SK-N-SH (cell line): ENCODE data around the gene ISM1. TPM values are rescaled to one million over a fixed set of nuclear protein-coding genes. Genes with fewer than 3 reads are reported as not detected.

Experiments
- CTCF ChIA-PET: fragments of 300-600, 350-600 bp; formaldehyde crosslinking; extraction: SDS; loops from one replicate; lab custom pipeline; 2021; lab: Yijun Ruan, JAX
- POLR2A ChIA-PET: fragments of 350-600 bp; sonication (Branson Sonifier 250); formaldehyde crosslinking; extraction: SDS; loops from one replicate; lab custom pipeline; 2020; ENCODE audit warnings: antibody characterized with exemption, inconsistent platforms; lab: Yijun Ruan, JAX
- DNase-seq: peaks from one replicate; pipeline ENCODE4 v3.0.0; 2012
- H2AFZ ChIP-seq: fragments of 200-600 bp; sonication (generic); 2 replicates; pipeline ENCODE4 v1.8.1; 2016; ENCODE audit warnings: antibody characterized with exemption, mild to moderate bottlenecking, low read depth
- H3F3A ChIP-seq: fragments of 200-600 bp; sonication (generic); replicated peaks from 2 replicates; pipeline ENCODE3; 2016; ENCODE audit warnings: antibody characterized with exemption, mild to moderate bottlenecking; ENCODE audit not compliant: insufficient read depth
- H3K27ac ChIP-seq, 2 experiments: fragments of 200-500 bp in 1 of 2; fragments of 200-600 bp in 1 of 2; sonication (Bioruptor generic) in 1 of 2; sonication (generic), shearing (Covaris generic) in 1 of 2; 2 replicates each; pipeline versions ENCODE4 v1.5.1 to v1.6.1; 2014 to 2016; ENCODE audit warnings: low read depth in 2 of 2, inconsistent platforms in 1 of 2, low read length in 1 of 2, mild to moderate bottlenecking in 1 of 2, mixed read lengths in 1 of 2
- H3K27me3 ChIP-seq: fragments of 200-600 bp; sonication (generic), shearing (Covaris generic); 2 replicates; pipeline ENCODE4 v1.6.1; 2016; ENCODE audit warnings: mixed run types; ENCODE audit not compliant: insufficient read depth
- H3K36me3 ChIP-seq, 2 experiments: fragments of 200-500 bp in 1 of 2; fragments of 200-600 bp in 1 of 2; sonication (Bioruptor generic) in 1 of 2; sonication (generic) in 1 of 2; replicated peaks in 1 of 2; 2 replicates each; pipeline versions ENCODE3 to v1.5.1; 2014 to 2016; ENCODE audit warnings: low read length in 1 of 2, mild to moderate bottlenecking in 1 of 2; ENCODE audit not compliant: insufficient read depth in 2 of 2, control insufficient read depth in 1 of 2
- H3K4me1 ChIP-seq, 2 experiments: fragments of 200-500 bp in 1 of 2; fragments of 200-600 bp in 1 of 2; sonication (Bioruptor generic) in 1 of 2; sonication (generic), shearing (Covaris generic) in 1 of 2; 2 replicates each; pipeline versions ENCODE4 v1.5.1 to v1.6.1; 2014 to 2016; ENCODE audit warnings: low read depth in 1 of 2, low read length in 1 of 2, mixed run types in 1 of 2; ENCODE audit not compliant: insufficient read depth in 2 of 2, control insufficient read depth in 1 of 2
- H3K4me2 ChIP-seq: fragments of 200-600 bp; sonication (generic), shearing (Covaris generic); 2 replicates; pipeline ENCODE4 v1.6.1; 2017; ENCODE audit warnings: mixed run types
- H3K4me3 ChIP-seq, 2 experiments: fragments of 200-500 bp in 1 of 2; fragments of 200-600 bp in 1 of 2; sonication (Bioruptor generic) in 1 of 2; sonication (generic), shearing (Covaris generic) in 1 of 2; 2 replicates each; pipeline versions ENCODE4 v1.5.1 to v1.8.1; 2014 to 2016; ENCODE audit warnings: low read depth in 2 of 2, inconsistent platforms in 1 of 2, low read length in 1 of 2, mild to moderate bottlenecking in 1 of 2, mixed read lengths in 1 of 2, moderate library complexity in 1 of 2
- H3K79me2 ChIP-seq: fragments of 200-600 bp; sonication (generic); 2 replicates; pipeline ENCODE4 v1.8.1; 2017; ENCODE audit warnings: mild to moderate bottlenecking; ENCODE audit not compliant: insufficient read depth
- H3K9ac ChIP-seq: fragments of 200-600 bp; sonication (generic); 2 replicates; pipeline ENCODE4 v1.6.1; 2017; ENCODE audit warnings: mixed run types
- H3K9me2 ChIP-seq: fragments of 200-600 bp; sonication (generic); 2 replicates; pipeline ENCODE4 v1.6.1; 2017; ENCODE audit warnings: mixed run types
- H3K9me3 ChIP-seq: fragments of 200-600 bp; sonication (generic); 2 replicates; pipeline ENCODE4 v1.6.1; 2017; ENCODE audit warnings: mixed run types, mild to moderate bottlenecking, moderate library complexity
- H4K20me1 ChIP-seq: fragments of 200-600 bp; sonication (generic); 2 replicates; pipeline ENCODE4 v1.6.1; 2017; ENCODE audit warnings: mild to moderate bottlenecking, mixed run types; ENCODE audit not compliant: insufficient read depth
- ELF1 ChIP-seq: IDR thresholded peaks from 2 replicates; pipeline ENCODE4 v1.4.0; 2012
- EP300 ChIP-seq, 2 experiments: IDR thresholded peaks; 2 replicates each; pipeline versions ENCODE4 v1.4.0 to v1.6.1; 2012; ENCODE audit warnings: borderline replicate concordance in 1 of 2, low read depth in 1 of 2, low read length in 1 of 2
- EZH2phosphoT487 ChIP-seq: fragments of 200-600 bp; sonication (generic); IDR thresholded peaks from 2 replicates; pipeline ENCODE4 v1.6.1; 2017; ENCODE audit warnings: low read depth, mixed run types, mild to moderate bottlenecking, antibody characterized with exemption, moderate library complexity, borderline replicate concordance
- FOSL2 ChIP-seq: IDR thresholded peaks from 2 replicates; pipeline ENCODE4 v1.4.0; 2012; ENCODE audit warnings: low read depth, mild to moderate bottlenecking, moderate library complexity, borderline replicate concordance
- GABPA ChIP-seq: IDR thresholded peaks from 2 replicates; pipeline ENCODE4 v1.4.0; 2012; ENCODE audit warnings: low read depth, mild to moderate bottlenecking
- GATA2 ChIP-seq: sonication (generic); formaldehyde crosslinking; IDR thresholded peaks from 2 replicates; pipeline ENCODE4 v1.5.0; 2020; ENCODE audit warnings: mild to moderate bottlenecking, missing genetic modification reagents
- MXI1 ChIP-seq: IDR thresholded peaks from 2 replicates; pipeline ENCODE4 v1.6.1; 2012; ENCODE audit warnings: mild to moderate bottlenecking, low read depth, low read length, improper control_type of control experiment
- NFIC ChIP-seq: IDR thresholded peaks from 2 replicates; pipeline ENCODE4 v1.4.0; 2012; ENCODE audit warnings: borderline replicate concordance
- POLR2AphosphoS5 ChIP-seq: IDR thresholded peaks from 2 replicates; pipeline ENCODE4 v1.6.1; 2012; ENCODE audit warnings: low read depth, low read length
- RAD21 ChIP-seq: IDR thresholded peaks from 2 replicates; pipeline ENCODE4 v1.6.1; 2012; ENCODE audit warnings: mild to moderate bottlenecking, low read length
- RCOR1 ChIP-seq: fragments of 150-350 bp; IDR thresholded peaks from 2 replicates; pipeline ENCODE4 v1.6.1; 2017; ENCODE audit warnings: antibody characterized with exemption, low read length
- RFX5 ChIP-seq: IDR thresholded peaks from 2 replicates; pipeline ENCODE4 v1.6.1; 2012; ENCODE audit warnings: mild to moderate bottlenecking, improper control_type of control experiment, low read length
- RXRA ChIP-seq: IDR thresholded peaks from 2 replicates; pipeline ENCODE4 v1.4.0; 2012; ENCODE audit warnings: low read depth, mild to moderate bottlenecking, borderline replicate concordance
- TAF1 ChIP-seq: IDR thresholded peaks from 2 replicates; pipeline ENCODE4 v1.6.1; 2012; ENCODE audit warnings: low read depth, mild to moderate bottlenecking, low read length, moderate library complexity, borderline replicate concordance
- YY1 ChIP-seq: IDR thresholded peaks from 2 replicates; pipeline ENCODE4 v1.4.0; 2012; ENCODE audit warnings: low read depth, mild to moderate bottlenecking
- WGBS: methylation state at CpG from one replicate; pipeline ENCODE4 v1.1.6; 2017; ENCODE audit warnings: low lambda C conversion rate; 5-methylcytosine and 5-hydroxymethylcytosine counted together
- polyA plus RNA-seq, 3 experiments: library from polyadenylated mRNA; depleted of rRNA; stranded (reverse); fragments of >200 nt; gene quantifications; 2 replicates each; pipeline ENCODE4 v1.2.3, GENCODE V29; 2012
- TF ChIP-seq, protein P1 (sequence below): fragments of 150-350 bp; IDR thresholded peaks from 2 replicates; pipeline ENCODE4 v1.6.1; 2017; ENCODE audit warnings: antibody characterized with exemption, low read length, low read depth, borderline replicate concordance
- TF ChIP-seq, protein P2 (sequence below): fragments of 150-350 bp; IDR thresholded peaks from 2 replicates; pipeline ENCODE4 v1.6.1; 2016; ENCODE audit warnings: mild to moderate bottlenecking, low read depth, low read length
- TF ChIP-seq, protein P3 (sequence below): fragments of 200-600 bp; sonication (generic); IDR thresholded peaks from 2 replicates; pipeline ENCODE4 v1.6.1; 2017; ENCODE audit warnings: antibody characterized with exemption, mild to moderate bottlenecking, moderate library complexity
- TF ChIP-seq, protein P4 (sequence below): IDR thresholded peaks from 2 replicates; pipeline ENCODE4; 2012
- TF ChIP-seq, protein P5 (sequence below): IDR thresholded peaks from 2 replicates; pipeline ENCODE4 v1.4.0; 2012; ENCODE audit warnings: low read depth, borderline replicate concordance
- TF ChIP-seq, protein P6 (sequence below): IDR thresholded peaks from 2 replicates; pipeline ENCODE4 v1.4.0; 2012; ENCODE audit warnings: low read depth

Gene ISM1
- polyA plus RNA-seq, 1 of the 3 experiments (the other 2 are of a cell fraction), result not detected

- TF ChIP-seq, protein P1, sequence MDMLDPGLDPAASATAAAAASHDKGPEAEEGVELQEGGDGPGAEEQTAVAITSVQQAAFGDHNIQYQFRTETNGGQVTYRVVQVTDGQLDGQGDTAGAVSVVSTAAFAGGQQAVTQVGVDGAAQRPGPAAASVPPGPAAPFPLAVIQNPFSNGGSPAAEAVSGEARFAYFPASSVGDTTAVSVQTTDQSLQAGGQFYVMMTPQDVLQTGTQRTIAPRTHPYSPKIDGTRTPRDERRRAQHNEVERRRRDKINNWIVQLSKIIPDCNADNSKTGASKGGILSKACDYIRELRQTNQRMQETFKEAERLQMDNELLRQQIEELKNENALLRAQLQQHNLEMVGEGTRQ, result no peak
Observed at GRCh38 chr20:13173201-13173600, 47.9 kb upstream of the ISM1 start (continued).

DNA sequence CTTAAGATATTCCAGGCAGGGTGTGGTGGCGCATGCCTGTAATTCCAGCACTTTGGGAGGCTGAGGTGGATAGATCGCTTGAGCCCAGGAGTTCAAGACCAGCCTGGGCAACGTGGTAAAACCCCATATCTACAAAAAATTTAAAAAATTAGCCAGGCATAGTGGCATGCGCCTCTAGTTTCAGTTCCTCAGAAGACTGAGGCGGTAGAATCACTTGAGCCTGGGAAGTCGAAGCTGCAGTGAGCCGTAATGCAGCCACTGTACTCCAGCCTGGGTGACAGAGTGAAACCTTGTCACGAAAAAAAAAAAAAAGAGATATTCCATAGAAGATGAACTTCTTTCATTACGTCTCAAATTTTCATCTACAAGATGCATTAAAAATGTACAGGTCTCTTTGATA lies 46.7 kb upstream of the ISM1 start:
- Histone ChIP-seq H3K27ac (no peak overlapping the region), H3K9me2 (no peaks in the 10 kb centered on the region), H3K9ac (no peak overlapping the region), H3K4me1 (no peaks in the 10 kb centered on the region), H4K20me1 (no peaks in the 10 kb centered on the region), H3K79me2 (no peaks in the 10 kb centered on the region), H2AFZ (no peak overlapping the region), H3K4me2 (no peak overlapping the region), H3K27me3 (no peaks in the 10 kb centered on the region), H3F3A (no peaks in the 10 kb centered on the region), H3K36me3 (no peaks in the 10 kb centered on the region), H3K9me3 (no peaks in the 10 kb centered on the region), H3K4me3 (no peak overlapping the region)
- DNase-seq, result no peak
- ChIA-PET POLR2A (no interaction called here), CTCF (no interaction called here)
- WGBS, result 38% methylated on average over 9 of the region's 9 CpGs
- TF ChIP-seq, protein P2, sequence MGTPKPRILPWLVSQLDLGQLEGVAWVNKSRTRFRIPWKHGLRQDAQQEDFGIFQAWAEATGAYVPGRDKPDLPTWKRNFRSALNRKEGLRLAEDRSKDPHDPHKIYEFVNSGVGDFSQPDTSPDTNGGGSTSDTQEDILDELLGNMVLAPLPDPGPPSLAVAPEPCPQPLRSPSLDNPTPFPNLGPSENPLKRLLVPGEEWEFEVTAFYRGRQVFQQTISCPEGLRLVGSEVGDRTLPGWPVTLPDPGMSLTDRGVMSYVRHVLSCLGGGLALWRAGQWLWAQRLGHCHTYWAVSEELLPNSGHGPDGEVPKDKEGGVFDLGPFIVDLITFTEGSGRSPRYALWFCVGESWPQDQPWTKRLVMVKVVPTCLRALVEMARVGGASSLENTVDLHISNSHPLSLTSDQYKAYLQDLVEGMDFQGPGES, result no peak
- TF ChIP-seq RCOR1 (no peak), RFX5 (no peak), ELF1 (no peak), RXRA (no peak), RAD21 (no peak), GATA2 (CRISPR knock-in tag) (no peak), GABPA (no peak), FOSL2 (no peak), NFIC (no peak), YY1 (no peak), EP300 (IDR thresholded peaks at IDR 0.05; ENCODE audit: borderline replicate concordance in 1 of 2, low read depth in 1 of 2, low read length in 1 of 2) (no peak), POLR2AphosphoS5 (no peak), MXI1 (no peak), TAF1 (no peak), EZH2phosphoT487 (no peak)
- TF ChIP-seq, protein P3, sequence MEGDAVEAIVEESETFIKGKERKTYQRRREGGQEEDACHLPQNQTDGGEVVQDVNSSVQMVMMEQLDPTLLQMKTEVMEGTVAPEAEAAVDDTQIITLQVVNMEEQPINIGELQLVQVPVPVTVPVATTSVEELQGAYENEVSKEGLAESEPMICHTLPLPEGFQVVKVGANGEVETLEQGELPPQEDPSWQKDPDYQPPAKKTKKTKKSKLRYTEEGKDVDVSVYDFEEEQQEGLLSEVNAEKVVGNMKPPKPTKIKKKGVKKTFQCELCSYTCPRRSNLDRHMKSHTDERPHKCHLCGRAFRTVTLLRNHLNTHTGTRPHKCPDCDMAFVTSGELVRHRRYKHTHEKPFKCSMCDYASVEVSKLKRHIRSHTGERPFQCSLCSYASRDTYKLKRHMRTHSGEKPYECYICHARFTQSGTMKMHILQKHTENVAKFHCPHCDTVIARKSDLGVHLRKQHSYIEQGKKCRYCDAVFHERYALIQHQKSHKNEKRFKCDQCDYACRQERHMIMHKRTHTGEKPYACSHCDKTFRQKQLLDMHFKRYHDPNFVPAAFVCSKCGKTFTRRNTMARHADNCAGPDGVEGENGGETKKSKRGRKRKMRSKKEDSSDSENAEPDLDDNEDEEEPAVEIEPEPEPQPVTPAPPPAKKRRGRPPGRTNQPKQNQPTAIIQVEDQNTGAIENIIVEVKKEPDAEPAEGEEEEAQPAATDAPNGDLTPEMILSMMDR, result no peak
- TF ChIP-seq, protein P4, sequence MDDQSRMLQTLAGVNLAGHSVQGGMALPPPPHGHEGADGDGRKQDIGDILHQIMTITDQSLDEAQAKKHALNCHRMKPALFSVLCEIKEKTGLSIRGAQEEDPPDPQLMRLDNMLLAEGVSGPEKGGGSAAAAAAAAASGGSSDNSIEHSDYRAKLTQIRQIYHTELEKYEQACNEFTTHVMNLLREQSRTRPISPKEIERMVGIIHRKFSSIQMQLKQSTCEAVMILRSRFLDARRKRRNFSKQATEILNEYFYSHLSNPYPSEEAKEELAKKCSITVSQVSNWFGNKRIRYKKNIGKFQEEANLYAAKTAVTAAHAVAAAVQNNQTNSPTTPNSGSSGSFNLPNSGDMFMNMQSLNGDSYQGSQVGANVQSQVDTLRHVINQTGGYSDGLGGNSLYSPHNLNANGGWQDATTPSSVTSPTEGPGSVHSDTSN, result no peak
- TF ChIP-seq, protein P5, sequence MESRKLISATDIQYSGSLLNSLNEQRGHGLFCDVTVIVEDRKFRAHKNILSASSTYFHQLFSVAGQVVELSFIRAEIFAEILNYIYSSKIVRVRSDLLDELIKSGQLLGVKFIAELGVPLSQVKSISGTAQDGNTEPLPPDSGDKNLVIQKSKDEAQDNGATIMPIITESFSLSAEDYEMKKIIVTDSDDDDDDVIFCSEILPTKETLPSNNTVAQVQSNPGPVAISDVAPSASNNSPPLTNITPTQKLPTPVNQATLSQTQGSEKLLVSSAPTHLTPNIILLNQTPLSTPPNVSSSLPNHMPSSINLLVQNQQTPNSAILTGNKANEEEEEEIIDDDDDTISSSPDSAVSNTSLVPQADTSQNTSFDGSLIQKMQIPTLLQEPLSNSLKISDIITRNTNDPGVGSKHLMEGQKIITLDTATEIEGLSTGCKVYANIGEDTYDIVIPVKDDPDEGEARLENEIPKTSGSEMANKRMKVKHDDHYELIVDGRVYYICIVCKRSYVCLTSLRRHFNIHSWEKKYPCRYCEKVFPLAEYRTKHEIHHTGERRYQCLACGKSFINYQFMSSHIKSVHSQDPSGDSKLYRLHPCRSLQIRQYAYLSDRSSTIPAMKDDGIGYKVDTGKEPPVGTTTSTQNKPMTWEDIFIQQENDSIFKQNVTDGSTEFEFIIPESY, result no peak
- TF ChIP-seq, protein P6, sequence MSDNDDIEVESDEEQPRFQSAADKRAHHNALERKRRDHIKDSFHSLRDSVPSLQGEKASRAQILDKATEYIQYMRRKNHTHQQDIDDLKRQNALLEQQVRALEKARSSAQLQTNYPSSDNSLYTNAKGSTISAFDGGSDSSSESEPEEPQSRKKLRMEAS, result no peak
